Activated T-cell treated with anti-CD3 and anti-CD28 coated beads for 1 hour (primary cell): ENCODE results near the gene SLC30A5.

Experiments
- DNase-seq: peaks from one replicate; pipeline ENCODE4 v3.0.0-alpha.2; 2020; ENCODE audit warnings: low read depth

The SLC30A5 gene

GRCh38 chr5:69167929-69168328 lies 74.1 kb downstream of the SLC30A5 start:
- no peak for DNase-seq

GRCh38 chr5:69170495-69170894 lies 76.7 kb downstream of the SLC30A5 start:
- DNase-seq = no peak

- DNase-seq = no peak
Observed at GRCh38 chr5:69170969-69171368, 77.2 kb downstream of the SLC30A5 start.
